ENCODE results near the gene HLA-DOB.
"Not testable (repeated sequence)": the region's sequence is repeated elsewhere in the genome, so short reads cannot be mapped to it uniquely, and the experiment has no call there.

GRCh38 chr6:32805404-32805803 lies 11.4 kb downstream of the HLA-DOB start:
- not testable (repeated sequence) for TF ChIP-seq ELF4 (IDR thresholded peaks at IDR 0.05); ARNT (IDR thresholded peaks at IDR 0.05); BHLHE40 (IDR thresholded peaks at IDR 0.05; ENCODE audit: borderline replicate concordance); SP1 (IDR thresholded peaks at IDR 0.05); TARDBP (IDR thresholded peaks at IDR 0.05); L3MBTL2 (conservative IDR thresholded peaks at IDR 0.05); NFRKB (IDR thresholded peaks at IDR 0.05); PKNOX1 (IDR thresholded peaks at IDR 0.05); FOXM1 (IDR thresholded peaks at IDR 0.05; ENCODE audit: borderline replicate concordance)

Measured in HEK293T (cell line).